ENCODE results near the gene ELMOD3.
"Not testable (repeated sequence)": the region's sequence is repeated elsewhere in the genome, so short reads cannot be mapped to it uniquely, and the experiment has no call there.

ELMOD3 gene

DNA sequence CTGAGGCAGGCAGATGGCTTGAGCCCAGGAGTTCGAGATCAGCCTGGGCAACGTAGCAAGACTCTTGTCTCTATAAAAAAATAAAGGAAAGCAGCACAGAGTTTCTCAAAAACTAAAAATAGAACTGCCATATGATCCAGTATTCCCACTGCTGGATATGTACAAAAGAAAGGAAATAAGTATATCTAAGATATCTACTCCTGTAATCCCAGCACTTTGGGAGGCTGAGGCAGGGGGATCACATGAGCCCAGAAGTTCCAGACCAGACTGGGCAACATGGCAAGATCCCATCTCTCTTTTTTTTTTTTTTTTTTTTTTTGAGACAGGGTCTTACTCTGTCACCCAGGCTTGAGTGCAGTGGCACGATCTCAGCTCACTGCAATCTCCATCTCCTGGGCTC, 24.9 kb upstream of the ELMOD3 start:
- not testable (repeated sequence) for DNase-seq

DNA sequence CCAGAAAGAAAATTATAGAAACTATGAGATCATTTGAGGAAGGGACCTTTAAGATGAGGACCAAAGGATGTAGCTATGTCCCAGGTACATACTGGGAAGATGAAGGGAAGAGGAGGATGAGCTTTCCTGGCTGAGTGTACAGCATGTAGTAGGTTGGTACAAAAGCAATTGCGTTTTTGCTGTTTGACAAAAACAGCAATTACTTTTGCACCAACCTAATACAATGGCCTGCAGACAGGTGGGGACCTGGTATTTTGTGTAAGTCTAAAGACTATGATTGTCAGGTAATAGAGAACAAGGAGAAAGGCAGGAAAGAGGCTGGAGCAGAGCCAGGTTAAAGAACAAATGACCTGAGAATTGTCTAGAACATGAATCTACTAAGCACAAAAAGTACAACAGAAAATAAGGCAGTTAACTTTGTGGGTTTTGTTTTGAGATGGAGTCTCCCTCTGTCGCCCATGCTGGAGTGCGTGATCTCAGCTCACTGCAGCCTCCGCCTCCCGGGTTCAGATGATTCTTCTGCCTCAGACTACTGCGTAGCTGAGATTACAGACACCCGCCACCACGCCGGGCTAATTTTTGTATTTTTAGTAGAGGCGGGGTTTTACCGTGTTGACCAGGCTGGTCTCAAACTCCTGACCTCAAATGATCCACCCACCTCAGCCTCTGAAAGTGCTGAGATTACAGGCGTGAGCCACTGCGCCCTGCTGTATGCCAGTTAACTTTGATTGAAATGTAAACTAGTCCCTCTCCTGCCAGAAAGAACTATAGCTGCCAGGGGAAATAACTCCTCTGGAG, 23.5 kb upstream of the ELMOD3 start:
- no peak for DNase-seq

DNA sequence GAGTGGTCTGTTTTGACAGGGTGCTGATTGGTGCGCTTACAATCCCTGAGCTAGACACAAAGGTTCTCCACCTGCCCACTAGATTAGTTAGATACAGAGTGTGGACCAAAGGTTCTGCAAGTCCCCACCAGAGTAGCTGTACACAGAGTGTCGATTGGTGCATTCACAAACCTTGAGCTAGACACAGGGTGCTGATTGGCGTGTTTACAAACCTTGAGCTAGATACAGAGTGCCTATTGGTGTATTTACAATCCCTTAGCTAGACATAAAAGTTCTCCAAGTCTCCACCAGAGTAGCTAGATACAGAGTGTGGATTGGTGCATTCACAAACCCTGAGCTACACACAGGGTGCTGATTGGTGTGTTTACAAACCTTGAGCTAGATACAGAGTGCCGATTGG, 20.7 kb upstream of the ELMOD3 start:
- not testable (repeated sequence) for DNase-seq

DNA sequence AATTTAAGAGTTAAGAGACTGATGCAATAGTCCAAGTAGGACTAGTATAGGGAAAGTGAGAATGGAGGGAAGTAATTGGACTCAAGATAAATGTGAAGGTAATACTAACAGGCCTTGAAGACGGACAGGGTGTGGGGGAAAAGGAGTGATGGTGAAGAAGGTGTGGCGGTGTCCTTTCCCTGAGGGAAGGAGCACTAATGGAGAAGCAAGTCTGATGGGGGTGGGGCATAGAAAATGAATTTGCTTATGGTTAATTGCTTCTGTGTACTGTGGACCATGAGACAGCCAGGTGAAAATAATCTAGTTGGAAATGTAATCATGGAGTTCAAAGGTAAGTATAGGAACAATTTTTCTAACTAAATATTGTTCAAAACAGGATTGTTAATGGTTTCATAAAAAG, 19.6 kb upstream of the ELMOD3 start:
- no peak for DNase-seq

DNA sequence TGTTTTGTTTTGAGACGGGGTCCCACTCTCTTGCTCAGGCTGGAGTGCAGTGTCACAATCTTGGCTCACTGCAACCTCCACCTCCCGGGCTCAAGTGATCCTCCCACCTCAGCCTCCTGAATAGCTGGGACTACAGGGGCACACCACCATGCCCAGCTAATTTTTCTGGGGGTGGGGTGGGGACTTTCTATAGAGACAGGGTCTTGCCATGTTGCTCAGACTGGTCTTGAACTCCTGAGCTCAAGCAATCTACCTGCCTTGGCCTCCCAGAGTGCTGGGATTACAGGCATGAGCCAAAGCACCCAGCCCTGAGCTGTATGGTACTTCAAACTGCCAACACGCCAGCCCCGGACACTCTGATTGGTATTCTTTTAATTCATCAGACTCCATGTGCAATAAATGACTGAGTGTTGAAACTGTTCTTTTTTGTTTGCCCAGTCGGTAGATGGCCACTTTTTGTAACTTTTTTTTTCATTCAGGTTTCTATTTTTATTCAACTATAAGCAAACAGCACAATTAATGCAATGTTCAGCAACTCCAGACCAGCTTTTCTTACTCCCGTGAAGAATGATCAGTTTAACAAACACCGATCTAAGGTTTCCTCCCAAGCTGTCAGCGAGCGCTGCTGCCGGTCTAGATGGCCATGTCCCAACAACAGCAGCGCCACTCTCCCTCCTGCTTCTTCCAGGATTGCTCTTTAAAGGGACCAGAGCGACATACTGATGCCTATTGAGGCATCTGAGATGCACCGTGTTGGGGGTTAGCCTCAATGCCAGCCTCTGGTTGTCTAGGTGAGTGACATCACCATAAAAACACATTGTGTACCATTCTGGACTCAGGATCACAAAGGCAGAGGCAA, 14.3 kb upstream of the ELMOD3 start:
- DNase-seq, result no peak

DNA sequence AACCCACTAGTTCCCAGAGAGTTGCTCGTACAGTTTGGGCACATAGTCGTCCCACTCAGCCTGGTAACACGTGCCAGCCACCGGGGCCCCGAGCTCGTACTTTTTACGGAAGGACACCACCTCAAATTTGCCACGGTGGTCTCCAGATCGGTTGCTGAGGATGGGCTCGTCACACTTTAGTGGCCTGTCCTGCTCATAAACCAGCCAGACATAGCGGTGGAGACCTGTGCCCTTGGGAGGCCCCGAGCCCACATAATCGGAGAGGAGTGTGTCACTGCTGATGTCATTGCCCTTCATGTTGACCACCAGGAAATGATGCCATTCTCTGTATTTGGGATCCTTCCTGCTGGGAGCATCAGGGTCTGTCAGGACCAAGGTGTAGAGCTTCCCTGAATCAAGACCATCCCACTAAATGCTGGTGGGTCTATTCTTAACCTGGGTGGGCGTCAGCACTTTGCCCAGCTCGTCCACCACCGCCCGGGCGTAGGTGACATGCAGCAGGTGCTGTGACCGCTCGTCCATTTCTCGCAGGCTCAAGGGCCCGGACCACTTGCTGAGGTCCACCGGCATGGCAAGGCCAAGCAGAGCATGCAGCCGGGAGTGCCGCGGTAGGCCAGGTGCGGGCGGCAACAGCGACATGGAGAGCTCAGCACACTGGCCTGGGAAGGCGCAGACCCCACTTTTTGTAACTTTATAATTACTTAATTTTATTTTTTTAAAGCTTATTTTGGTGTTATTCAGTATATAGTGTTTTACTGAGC, 13.1 kb upstream of the ELMOD3 start:
- no peak for DNase-seq

DNA sequence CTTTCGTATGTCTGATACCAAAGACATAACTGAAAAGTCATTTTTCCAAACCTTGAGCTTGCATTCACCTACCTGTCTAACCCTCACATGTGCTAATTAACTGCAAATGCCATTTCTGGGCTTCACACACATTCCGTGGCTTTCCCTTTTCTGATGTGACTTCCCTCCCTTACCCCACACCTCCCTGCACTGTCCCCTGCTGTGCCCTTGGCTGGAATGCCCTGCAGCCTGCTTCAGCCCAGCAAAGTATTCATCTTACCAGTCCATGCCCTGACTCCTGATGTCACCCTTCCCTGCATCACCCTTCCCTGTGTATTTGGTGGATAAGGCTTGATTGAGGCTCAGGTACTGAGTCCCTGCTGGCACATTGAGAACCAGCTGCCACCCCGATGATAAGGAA, 12.4 kb upstream of the ELMOD3 start:
- DNase-seq, result no peak

DNA sequence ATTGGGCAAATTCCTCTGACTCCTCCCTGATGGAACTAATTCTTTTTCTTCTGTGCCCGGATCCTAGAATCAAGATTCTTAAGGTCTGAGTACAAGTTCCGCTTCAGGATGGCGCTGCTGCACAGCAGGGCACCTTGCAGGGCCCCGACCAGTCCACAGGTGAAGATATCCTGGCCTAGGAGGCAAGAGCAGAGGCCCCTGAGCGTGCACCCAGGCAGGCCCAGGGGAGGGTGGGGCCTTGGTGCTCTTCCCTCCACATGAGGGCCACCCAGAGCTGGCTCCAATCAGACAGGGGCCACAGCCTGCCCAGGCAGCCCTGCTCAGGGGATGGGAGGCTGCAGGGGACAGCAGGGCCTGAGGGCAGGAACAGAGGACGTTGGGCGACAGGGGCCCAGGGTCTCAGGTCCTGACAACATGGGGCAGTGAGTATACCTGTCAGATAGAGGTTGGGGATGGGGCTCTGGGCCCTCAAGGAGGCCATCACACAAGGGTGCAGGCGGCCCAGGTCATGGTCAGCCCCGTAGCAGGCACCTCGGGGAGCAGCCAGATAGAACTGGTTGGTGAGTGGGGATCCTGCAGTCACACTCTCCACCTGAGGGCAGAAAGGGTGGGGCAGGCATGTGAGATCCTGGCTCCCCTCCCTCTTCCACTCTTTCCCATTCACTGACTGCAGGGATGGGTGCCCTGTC, 11.2 kb upstream of the ELMOD3 start:
- DNase-seq, result not testable (repeated sequence)

DNA sequence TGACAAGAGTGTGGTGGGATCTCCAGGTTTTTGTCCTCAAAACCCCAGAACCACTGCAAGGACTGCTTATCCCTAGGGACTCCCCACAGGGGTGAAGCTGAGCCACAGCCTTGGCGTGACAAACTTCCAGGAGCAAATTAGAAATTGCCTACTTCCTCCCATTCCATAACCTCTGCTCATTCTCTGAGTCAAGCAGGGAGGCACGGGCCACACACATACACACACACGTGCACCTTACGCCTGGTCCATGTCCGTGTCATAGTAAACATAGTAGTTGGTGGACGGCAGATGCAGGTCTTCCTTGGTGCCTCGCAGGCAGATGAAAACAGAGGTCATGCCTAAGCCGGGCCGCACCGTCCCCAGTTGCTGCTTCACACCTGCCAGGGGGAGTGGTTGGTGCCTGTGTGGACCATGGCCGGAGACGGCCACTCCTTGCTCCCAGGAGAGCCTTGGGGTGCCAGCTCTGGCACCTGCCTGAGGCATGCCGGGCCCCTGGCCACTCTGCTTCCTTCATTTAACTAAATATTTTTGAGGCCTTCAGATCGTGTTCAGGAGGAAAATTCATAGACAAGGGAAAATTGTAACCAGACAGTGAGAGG, 10.1 kb upstream of the ELMOD3 start:
- DNase-seq, result no peak

DNA sequence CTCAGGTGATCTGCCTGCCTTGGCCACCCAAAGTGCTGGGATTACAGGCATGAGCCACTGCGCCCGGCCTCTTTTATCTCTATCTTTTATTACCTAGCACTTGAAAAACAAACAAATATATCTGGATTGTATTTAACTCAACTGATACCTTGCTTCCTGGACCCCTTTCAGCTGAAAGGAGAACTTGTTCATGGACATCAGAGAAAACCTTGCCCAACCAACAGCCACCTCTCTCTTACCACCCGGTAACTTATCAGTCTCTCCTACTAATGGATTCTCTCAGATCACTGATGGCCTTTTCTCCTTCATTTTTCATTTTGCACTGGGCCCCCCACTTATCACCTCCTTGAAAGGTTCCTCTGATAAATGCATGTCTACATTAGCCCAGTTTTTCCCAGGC, 7.0 kb upstream of the ELMOD3 start:
- no peak for DNase-seq

DNA sequence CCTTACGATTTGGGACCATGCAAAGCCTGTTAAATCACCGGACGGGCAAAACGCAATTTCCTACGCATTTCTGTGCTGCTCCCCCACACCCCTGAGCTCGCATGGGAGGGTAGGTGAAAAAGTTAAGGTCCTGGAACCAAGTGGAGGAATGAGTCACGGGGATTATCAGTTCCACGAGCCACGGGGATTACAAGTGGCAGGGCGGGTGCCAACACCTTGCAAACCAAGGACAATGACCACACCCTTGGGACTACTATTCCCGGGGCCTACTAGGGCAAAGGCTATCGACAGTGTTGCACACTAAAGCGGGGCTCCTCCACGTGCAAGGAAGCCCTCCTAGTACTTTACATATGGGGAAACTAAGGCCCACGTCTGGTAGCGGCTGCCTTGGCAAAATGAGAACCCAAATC, 688 bp upstream of the ELMOD3 start:
- DNase-seq, result no peak

DNA sequence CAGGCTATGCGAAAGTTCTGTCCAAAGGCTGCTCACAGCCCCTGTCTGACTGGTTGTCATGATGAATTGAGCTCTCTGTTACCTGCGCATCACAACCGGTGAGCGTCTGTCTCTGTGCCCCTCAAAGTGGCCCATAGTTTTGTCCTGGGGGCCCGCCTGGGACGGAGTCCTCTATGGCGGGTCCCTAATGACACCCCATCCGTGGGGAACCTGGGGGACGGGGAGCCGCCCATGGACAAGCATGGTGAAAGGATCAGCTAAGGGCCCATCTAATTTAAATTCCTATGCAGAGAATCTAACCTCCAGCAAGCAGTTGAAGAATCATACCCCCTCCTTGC, 473 bp downstream of the ELMOD3 start:
- no peak for DNase-seq

DNA sequence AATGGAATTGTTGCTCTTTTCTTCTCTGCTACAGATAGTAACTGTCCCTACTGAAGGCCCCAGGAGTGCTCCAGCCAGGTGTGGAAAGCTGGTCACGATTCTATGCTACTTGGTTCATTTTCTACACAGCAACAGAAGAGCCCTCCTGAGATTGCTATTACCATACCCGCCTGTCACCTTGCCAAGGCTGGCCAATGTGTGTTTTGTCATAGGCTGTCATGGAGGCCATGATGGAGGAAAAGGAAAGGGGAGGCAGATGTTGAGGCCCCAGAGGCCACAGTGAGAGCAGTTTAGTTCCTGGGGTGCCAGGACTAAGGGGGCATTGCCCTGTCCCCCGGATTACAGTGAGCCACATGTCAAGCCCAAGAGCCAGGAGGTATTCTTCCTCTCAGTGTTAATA, 952 bp downstream of the ELMOD3 start:
- DNase-seq, result no peak

DNA sequence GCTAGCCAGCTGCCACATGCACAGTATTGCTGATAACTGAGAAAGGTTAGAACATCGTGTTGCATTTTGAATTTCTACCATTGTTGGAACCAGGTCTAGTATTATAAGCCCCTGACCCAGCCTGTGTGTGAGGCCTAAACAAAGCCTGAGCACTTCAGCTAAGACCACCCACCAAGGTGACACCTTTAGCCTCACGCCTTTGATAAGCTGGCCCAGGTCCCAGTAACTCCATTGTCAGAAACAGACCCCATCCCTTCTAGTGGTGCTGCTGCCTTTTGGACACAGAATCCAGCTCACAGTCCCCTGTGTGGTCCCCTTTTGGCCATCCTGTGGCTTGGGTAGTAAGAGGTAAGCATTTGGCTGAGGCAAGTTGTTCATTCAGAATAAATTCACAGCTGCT, 1.6 kb downstream of the ELMOD3 start:
- no peak for DNase-seq

DNA sequence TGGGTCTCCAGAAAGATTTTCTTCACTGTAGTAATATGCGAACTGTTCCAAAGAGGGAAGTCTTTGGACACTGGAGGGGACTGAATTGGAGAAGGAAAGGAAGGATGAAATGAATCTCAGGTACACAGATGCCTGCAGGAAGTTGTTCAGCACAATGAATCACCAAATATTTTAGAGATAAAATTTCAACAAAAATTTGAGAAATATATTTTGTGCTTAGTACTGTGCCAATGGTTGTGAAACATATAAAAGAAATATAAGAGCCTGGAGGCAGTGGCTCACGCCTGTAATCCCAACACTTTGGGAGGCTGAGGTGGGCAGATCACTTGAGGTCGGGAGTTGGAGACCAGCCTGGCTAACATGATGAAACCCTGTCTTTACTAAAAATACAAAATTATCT, 3.2 kb downstream of the ELMOD3 start:
- DNase-seq, result no peak

DNA sequence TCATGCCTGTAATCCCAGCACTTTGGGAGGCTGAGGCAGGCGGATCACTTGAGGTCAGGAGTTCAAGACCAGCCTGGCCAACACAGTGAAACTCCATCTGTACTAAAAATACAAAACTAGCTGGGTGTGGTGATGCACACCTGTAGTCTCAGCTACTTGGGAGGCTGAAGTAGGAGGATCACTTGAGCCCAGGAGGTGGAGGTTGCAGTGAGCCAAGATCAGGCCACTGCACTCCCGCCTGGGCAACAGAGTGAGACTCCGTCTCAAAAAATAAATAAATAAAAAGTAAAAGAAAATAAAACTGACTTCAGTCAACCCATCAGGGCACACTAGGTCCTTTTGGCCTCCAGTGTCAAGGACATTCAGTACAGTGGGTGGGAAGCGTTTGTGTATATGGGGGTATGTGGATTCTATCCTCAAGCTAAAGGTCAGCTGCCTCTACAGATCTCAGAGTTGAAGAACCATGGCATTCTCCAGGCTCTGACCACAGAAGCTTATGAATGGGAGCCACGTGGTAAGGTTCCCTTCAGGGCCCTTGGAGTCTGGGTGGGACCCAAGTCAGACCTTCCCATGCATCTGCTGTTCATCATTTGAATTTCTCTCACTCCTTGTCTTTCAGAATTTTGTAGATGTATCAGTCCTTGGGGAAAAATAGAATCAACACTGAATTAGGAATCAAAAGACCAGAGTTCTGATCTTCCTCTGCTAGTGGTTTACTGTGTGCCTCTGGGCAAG, 8.3 kb downstream of the ELMOD3 start:
- DNase-seq, result not testable (repeated sequence)

DNA sequence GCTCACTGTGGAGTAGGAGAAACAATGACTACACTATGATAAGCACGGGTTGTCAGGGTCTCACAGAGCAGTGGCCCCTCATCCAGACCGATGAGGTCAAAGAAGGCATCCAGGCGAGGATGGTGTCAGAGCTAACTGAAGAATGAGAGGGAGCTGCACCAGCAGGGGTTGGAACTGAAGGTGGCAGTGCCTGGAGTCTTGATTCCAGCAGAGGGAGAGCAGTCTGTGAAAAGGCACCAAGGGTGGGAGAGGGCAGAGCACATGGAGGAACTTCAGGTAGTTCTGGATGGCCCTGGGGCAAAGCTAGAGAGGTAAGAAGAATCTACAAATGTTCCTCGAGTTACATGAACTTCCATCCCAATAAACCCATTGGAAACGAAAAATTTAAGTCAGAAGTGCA, 12.6 kb downstream of the ELMOD3 start:
- DNase-seq, result no peak

DNA sequence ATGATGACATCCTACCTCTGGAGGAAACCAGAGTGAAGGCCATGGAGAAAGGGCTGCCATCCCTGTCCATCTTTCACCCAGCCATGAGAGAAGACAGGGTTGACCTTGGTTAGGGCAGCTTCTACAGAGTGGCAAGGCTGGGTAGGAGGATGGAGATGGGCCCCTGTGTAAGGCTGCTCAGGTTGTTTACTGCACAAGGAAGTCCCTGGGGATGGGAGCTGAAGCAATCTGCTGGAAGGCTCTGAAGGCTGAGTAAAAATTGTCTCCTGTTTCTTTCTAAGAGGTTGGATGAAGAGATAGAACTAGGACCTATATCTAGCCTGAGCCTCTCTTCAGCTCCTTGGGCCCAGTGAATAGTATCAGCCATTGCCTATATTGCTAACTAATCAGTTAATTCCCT, 14.4 kb downstream of the ELMOD3 start:
- DNase-seq, result no peak

DNA sequence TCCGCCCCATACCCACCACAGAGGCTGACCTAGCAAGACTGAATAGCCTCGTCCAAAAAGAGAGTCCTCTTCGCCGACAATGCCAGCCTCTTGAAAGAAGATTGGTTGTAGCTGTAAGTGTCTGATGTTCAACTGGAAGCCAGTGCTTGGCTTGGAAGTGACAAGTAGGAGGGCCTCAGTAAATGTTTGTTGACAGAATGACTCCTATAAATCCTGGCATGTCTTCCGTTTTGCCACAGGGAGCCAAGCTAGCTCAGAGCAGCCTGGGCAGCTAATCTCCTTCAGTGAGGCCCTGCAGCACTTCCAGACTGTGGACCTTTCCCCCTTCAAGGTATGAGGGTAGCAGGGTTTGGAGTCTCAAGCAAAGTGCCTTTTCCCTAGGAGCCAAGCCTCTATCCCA, 14.9 kb downstream of the ELMOD3 start:
- DNase-seq, result no peak

DNA sequence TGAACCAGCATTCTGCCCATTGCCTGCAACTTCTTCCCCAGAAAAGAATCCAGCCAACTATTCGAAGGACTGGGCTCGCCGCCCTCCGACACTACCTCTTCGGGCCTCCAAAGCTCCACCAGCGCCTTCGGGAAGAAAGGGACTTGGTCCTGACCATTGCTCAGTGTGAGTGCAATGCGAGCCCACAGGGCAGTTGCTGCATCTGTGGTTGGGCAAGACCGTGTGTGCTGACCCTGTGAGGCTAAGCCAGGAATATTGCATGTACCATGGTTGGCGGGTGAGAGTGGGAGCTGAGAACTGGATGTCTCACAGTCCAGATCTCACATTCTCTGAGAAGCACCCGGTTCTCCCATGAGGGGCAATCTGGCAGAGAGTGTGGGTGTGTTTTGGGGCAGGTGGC, 16.5 kb downstream of the ELMOD3 start:
- DNase-seq, result no peak

DNA sequence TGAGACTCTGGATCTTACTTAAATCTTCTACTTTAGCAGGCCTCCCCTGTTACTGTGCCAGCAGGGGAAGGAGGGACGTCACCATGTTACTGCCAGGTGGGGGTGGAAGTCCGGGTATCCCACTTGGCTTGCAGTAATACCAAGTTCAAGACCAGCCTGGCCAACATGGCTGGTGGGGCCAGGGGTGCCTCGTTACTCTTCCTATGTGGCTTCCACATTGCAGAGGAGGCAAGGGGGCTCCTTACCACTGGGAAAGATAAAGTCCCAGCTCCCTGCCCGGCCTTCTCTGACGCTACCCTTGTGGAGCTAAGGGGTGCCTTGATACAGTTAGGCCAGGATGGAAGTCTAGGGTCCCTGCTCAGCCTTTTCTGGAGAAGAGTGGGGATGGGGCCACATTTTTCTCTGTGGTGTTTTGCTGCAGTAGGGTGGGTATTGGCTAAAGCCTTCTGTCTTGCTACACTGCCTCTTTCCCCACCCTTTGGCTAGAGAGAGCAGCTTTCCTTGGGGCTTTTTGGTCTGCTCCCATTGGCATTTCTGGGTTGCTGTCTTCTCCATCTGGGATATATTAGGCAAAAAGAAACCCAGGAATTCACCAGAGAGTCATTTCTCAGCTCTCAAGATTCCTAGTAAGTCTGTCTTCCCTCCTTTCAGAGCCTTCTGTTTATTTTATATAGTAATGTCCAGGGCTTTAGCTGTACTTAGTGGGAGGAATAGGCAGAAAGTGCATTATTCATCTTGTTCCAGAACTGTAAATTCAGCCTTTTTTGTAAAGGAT, 21.9 kb downstream of the ELMOD3 start:
- DNase-seq, result no peak
